Measurements from ENCODE around the gene CD46.

DNA sequence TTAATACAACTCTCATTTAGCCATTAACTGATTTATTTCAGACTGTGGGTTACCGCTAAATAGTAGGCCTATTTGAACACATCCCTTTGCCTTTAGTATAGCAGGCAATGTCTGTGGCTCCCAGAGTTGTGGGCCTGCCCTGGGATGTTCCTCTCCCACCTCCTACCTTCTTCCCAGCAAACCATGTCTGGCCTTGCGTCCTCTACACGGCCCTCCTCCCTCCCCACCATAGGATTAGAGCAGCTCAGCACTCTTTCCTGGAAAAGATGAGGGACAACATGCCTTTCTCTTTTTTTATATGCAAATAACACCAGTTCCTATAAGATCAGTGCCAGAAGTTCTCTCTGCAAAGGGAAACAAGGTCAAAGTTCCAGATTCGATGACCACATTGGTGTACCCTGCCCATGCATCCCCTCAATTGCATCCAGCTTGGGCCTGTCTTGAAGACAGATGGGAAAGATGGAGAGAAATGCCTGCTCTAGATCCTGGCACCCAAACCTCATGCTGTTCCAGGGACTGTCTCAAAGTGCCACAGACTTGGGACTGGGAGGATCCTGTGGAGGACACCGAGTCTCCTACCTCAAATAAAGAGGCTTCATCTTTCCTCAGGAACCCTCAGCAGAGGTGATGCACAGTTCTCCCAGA lies 57.2 kb downstream of the CD46 start:
- TF ChIP-seq, protein P1, sequence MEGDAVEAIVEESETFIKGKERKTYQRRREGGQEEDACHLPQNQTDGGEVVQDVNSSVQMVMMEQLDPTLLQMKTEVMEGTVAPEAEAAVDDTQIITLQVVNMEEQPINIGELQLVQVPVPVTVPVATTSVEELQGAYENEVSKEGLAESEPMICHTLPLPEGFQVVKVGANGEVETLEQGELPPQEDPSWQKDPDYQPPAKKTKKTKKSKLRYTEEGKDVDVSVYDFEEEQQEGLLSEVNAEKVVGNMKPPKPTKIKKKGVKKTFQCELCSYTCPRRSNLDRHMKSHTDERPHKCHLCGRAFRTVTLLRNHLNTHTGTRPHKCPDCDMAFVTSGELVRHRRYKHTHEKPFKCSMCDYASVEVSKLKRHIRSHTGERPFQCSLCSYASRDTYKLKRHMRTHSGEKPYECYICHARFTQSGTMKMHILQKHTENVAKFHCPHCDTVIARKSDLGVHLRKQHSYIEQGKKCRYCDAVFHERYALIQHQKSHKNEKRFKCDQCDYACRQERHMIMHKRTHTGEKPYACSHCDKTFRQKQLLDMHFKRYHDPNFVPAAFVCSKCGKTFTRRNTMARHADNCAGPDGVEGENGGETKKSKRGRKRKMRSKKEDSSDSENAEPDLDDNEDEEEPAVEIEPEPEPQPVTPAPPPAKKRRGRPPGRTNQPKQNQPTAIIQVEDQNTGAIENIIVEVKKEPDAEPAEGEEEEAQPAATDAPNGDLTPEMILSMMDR (IDR thresholded peaks at IDR 0.05; ENCODE audit: insufficient read depth, low read length): no peak
- TF ChIP-seq POLR2AphosphoS5 (IDR thresholded peaks at IDR 0.05; ENCODE audit: low read depth): no peak
- TF ChIP-seq GABPA (IDR thresholded peaks at IDR 0.05; ENCODE audit: low read depth): no peak
- TF ChIP-seq, protein P2, sequence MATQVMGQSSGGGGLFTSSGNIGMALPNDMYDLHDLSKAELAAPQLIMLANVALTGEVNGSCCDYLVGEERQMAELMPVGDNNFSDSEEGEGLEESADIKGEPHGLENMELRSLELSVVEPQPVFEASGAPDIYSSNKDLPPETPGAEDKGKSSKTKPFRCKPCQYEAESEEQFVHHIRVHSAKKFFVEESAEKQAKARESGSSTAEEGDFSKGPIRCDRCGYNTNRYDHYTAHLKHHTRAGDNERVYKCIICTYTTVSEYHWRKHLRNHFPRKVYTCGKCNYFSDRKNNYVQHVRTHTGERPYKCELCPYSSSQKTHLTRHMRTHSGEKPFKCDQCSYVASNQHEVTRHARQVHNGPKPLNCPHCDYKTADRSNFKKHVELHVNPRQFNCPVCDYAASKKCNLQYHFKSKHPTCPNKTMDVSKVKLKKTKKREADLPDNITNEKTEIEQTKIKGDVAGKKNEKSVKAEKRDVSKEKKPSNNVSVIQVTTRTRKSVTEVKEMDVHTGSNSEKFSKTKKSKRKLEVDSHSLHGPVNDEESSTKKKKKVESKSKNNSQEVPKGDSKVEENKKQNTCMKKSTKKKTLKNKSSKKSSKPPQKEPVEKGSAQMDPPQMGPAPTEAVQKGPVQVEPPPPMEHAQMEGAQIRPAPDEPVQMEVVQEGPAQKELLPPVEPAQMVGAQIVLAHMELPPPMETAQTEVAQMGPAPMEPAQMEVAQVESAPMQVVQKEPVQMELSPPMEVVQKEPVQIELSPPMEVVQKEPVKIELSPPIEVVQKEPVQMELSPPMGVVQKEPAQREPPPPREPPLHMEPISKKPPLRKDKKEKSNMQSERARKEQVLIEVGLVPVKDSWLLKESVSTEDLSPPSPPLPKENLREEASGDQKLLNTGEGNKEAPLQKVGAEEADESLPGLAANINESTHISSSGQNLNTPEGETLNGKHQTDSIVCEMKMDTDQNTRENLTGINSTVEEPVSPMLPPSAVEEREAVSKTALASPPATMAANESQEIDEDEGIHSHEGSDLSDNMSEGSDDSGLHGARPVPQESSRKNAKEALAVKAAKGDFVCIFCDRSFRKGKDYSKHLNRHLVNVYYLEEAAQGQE (IDR thresholded peaks at IDR 0.05; ENCODE audit: insufficient replicate concordance, low read depth): no peak
- TF ChIP-seq SPI1 (IDR thresholded peaks at IDR 0.05; ENCODE audit: borderline replicate concordance, low read depth): no peak

All from HL-60 (cell line).